ENCODE results near the gene PLCB4. TPM values are rescaled to one million over a fixed set of nuclear protein-coding genes. Genes with fewer than 3 reads are reported as not detected.

The PLCB4 gene
- polyA plus RNA-seq, 3 donors, result not detected

DNA sequence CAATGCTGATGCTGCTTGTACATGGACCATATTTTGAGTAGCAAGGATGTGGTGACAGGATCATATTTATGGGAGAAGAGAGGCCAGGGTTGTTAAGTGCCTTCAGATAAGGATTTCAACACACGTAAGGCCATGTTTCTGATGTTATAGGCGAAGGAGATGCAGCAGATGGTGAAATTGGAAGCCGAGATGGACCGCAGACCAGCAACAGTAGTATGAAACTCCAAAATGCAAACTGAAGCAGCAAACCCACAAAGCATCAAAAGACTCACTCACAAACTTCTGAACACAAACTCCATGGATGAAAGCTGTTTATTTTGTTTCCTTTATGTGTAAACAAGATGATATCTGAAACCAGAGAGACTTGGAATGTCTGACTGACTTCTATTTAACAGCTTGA is 409.9 kb downstream of the PLCB4 start:
- Histone ChIP-seq H3K36me3 (replicated peaks in 1 of 2; ENCODE audit: control insufficient read depth in 1 of 2, insufficient read depth in 2 of 2, low read length in 2 of 2) (no peaks in the 10 kb centered on the region), H3K27ac (ENCODE audit: low read depth in 1 of 2, low read length in 2 of 2) (no peak overlapping the region), H3K4me2 (replicated peaks; ENCODE audit: extremely low read depth, low read length, poor library complexity, severe bottlenecking) (no peak overlapping the region), H3K4me1 (ENCODE audit: control insufficient read depth in 1 of 2, insufficient read depth in 2 of 2, low read length in 2 of 2) (peaks cover 26 to 31% of the 10 kb centered on the region in 2 donors), H3K79me2 (ENCODE audit: insufficient read depth, low read length) (no peaks in the 10 kb centered on the region), H3K27me3 (ENCODE audit: control insufficient read depth in 2 of 2, insufficient read depth in 2 of 2, low read length in 2 of 2) (no peaks in the 10 kb centered on the region), H3K9ac (ENCODE audit: insufficient read depth, low read length, poor library complexity, severe bottlenecking) (no peak overlapping the region), H3K9me3 (replicated peaks in 1 of 2; ENCODE audit: control insufficient read depth in 1 of 2, insufficient read depth in 1 of 2, low read length in 2 of 2) (no peaks in the 10 kb centered on the region), H3K4me3 (replicated peaks in 1 of 3; ENCODE audit: low read depth in 2 of 3, low read length in 3 of 3) (no peak overlapping the region), H2AFZ (ENCODE audit: insufficient read depth, low read depth, low read length, poor library complexity, severe bottlenecking) (no peak overlapping the region), H4K20me1 (ENCODE audit: insufficient read depth, low read length) (no peaks in the 10 kb centered on the region)
- intact Hi-C loops (cut with micrococcal nuclease), result loop anchor here (10.0 kb wide), 2 partner anchors 46 to 126 kb away; no protein-coding TSS in a partner anchor
- no peak overlapping the region for H3K27ac Mint-ChIP-seq
- DNase-seq, result no peak
- H3K9me3 Mint-ChIP-seq, result peaks cover 0 to 2% (median 0%) of the 10 kb centered on the region in 7 donors
- peaks cover 0 to 3% (median 1%) of the 10 kb centered on the region in 3 donors for H3K27me3 Mint-ChIP-seq (ENCODE audit: low read depth in 3 of 3)
- no peaks in the 10 kb centered on the region for H3K36me3 Mint-ChIP-seq
- 92% methylated on average over 2 of the region's 4 CpGs for WGBS (ENCODE audit: insufficient coverage)
- H3K4me1 Mint-ChIP-seq, result peaks cover 36% of the 10 kb centered on the region
- no peak overlapping the region for H3K4me3 Mint-ChIP-seq
- TF ChIP-seq, protein P1, sequence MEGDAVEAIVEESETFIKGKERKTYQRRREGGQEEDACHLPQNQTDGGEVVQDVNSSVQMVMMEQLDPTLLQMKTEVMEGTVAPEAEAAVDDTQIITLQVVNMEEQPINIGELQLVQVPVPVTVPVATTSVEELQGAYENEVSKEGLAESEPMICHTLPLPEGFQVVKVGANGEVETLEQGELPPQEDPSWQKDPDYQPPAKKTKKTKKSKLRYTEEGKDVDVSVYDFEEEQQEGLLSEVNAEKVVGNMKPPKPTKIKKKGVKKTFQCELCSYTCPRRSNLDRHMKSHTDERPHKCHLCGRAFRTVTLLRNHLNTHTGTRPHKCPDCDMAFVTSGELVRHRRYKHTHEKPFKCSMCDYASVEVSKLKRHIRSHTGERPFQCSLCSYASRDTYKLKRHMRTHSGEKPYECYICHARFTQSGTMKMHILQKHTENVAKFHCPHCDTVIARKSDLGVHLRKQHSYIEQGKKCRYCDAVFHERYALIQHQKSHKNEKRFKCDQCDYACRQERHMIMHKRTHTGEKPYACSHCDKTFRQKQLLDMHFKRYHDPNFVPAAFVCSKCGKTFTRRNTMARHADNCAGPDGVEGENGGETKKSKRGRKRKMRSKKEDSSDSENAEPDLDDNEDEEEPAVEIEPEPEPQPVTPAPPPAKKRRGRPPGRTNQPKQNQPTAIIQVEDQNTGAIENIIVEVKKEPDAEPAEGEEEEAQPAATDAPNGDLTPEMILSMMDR (IDR thresholded peaks at IDR 0.05), result no peak

DNA sequence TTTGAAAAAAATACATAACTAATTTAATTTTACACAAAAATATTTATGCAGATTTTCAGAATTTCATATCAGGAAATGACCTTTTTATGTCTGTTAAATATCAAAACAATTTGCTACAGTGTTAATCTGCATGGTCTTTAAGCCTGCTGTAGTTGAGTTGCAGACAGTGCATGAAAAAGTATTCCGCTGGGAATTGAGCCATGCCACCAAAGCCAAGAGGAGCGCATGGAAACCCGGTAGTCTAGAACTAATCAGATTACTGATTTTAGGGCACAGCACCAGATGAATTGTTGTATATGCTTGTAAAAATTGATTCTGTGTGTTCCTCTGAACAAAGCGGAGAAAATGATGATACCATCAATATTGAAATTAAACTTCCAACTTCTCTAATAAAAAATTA is 411.2 kb downstream of the PLCB4 start:
- Histone ChIP-seq H3K36me3 (replicated peaks in 1 of 2; ENCODE audit: control insufficient read depth in 1 of 2, insufficient read depth in 2 of 2, low read length in 2 of 2) (no peaks in the 10 kb centered on the region), H3K9ac (ENCODE audit: insufficient read depth, low read length, poor library complexity, severe bottlenecking) (no peak overlapping the region), H3K4me3 (replicated peaks in 1 of 3; ENCODE audit: low read depth in 2 of 3, low read length in 3 of 3) (no peak overlapping the region), H3K79me2 (ENCODE audit: insufficient read depth, low read length) (no peaks in the 10 kb centered on the region), H3K9me3 (replicated peaks in 1 of 2; ENCODE audit: control insufficient read depth in 1 of 2, insufficient read depth in 1 of 2, low read length in 2 of 2) (no peaks in the 10 kb centered on the region), H2AFZ (ENCODE audit: insufficient read depth, low read depth, low read length, poor library complexity, severe bottlenecking) (no peak overlapping the region), H3K4me2 (replicated peaks; ENCODE audit: extremely low read depth, low read length, poor library complexity, severe bottlenecking) (no peak overlapping the region), H3K27ac (ENCODE audit: low read depth in 1 of 2, low read length in 2 of 2) (no peak overlapping the region), H3K27me3 (ENCODE audit: control insufficient read depth in 2 of 2, insufficient read depth in 2 of 2, low read length in 2 of 2) (no peaks in the 10 kb centered on the region), H3K4me1 (ENCODE audit: control insufficient read depth in 1 of 2, insufficient read depth in 2 of 2, low read length in 2 of 2) (peaks cover 27 to 33% of the 10 kb centered on the region in 2 donors), H4K20me1 (ENCODE audit: insufficient read depth, low read length) (no peaks in the 10 kb centered on the region)
- TF ChIP-seq, protein P1 (IDR thresholded peaks at IDR 0.05), result no peak
- intact Hi-C loops (cut with micrococcal nuclease), result no loop called here
- no peaks in the 10 kb centered on the region for H3K36me3 Mint-ChIP-seq
- WGBS (ENCODE audit: insufficient coverage), result 100% methylated on average over 1 of the region's 4 CpGs
- H3K9me3 Mint-ChIP-seq, result peaks cover 0 to 2% (median 0%) of the 10 kb centered on the region in 7 donors
- no peak overlapping the region for H3K4me3 Mint-ChIP-seq
- H3K4me1 Mint-ChIP-seq, result peaks cover 37% of the 10 kb centered on the region
- no peak overlapping the region for H3K27ac Mint-ChIP-seq
- H3K27me3 Mint-ChIP-seq (ENCODE audit: low read depth in 3 of 3), result peaks cover 0 to 3% (median 1%) of the 10 kb centered on the region in 3 donors
- no peak for DNase-seq

All from CD14-positive monocyte (primary cell).